HG03135 (cell line): Measurements from ENCODE around the gene TMIGD2.

Experiments used
- ATAC-seq: cut with Tn5 transposase; IDR thresholded peaks from one replicate; pipeline ENCODE4 v1.9.1; 2021; ENCODE audit warnings: mild to moderate bottlenecking, moderate library complexity; ENCODE audit not compliant: unreplicated experiment

The TMIGD2 gene

GRCh38 chr19:4327252-4327876 lies 25.2 kb upstream of the TMIGD2 start:
- ATAC-seq, result no peak

GRCh38 chr19:4326837-4327251 lies 24.7 kb upstream of the TMIGD2 start:
- no peak for ATAC-seq

GRCh38 chr19:4326215-4326836 lies 24.1 kb upstream of the TMIGD2 start:
- ATAC-seq, result no peak

- ATAC-seq, result no peak
These were observed 22.0 kb upstream of the TMIGD2 start for GRCh38 chr19:4324228-4324627.

GRCh38 chr19:4323692-4324091 lies 21.5 kb upstream of the TMIGD2 start:
- no peak for ATAC-seq

GRCh38 chr19:4322942-4323665 lies 20.9 kb upstream of the TMIGD2 start:
- ATAC-seq, result no peak

GRCh38 chr19:4320419-4320818 lies 18.2 kb upstream of the TMIGD2 start:
- ATAC-seq, result no peak

- no peak for ATAC-seq
These were observed 17.0 kb upstream of the TMIGD2 start for GRCh38 chr19:4319067-4319718.

GRCh38 chr19:4318460-4318859 lies 16.3 kb upstream of the TMIGD2 start:
- no peak for ATAC-seq

GRCh38 chr19:4316956-4317355 lies 14.8 kb upstream of the TMIGD2 start:
- no peak for ATAC-seq

GRCh38 chr19:4313847-4314490 lies 11.8 kb upstream of the TMIGD2 start:
- no peak for ATAC-seq

GRCh38 chr19:4310247-4311121 lies 8.3 kb upstream of the TMIGD2 start:
- no peak for ATAC-seq

GRCh38 chr19:4305659-4306058 lies 3.5 kb upstream of the TMIGD2 start:
- no peak for ATAC-seq

- ATAC-seq, result no peak
These were observed 3.0 kb upstream of the TMIGD2 start for GRCh38 chr19:4305257-4305612.

- ATAC-seq, result no peak
These were observed 2.5 kb upstream of the TMIGD2 start, which contains the start of gene FSD1 for GRCh38 chr19:4304538-4305256. Gene FSD1, plus strand, starts transcription at chr19:4304598. Its CDS starts 149 bp downstream, at chr19:4304747.

- no peak for ATAC-seq
These were observed 1.8 kb upstream of the TMIGD2 start for GRCh38 chr19:4303819-4304537.

- ATAC-seq, result no peak
These were observed 473 bp downstream of the TMIGD2 start for GRCh38 chr19:4301590-4302242.

GRCh38 chr19:4300589-4300988 lies 1.6 kb downstream of the TMIGD2 start:
- ATAC-seq, result no peak
